HG02852 (cell line): ENCODE data around the gene NAV2.
A peak's percentile ranks its signal among the peaks of the same experiment; 100 is the strongest.

Experiments
- ATAC-seq: cut with Tn5 transposase; IDR thresholded peaks from one replicate; pipeline ENCODE4 v1.9.1; 2021; ENCODE audit warnings: mild to moderate bottlenecking, moderate library complexity; ENCODE audit not compliant: unreplicated experiment

NAV2 gene

GRCh38 chr11:19742588-19743292 lies 30.1 kb downstream of the NAV2 start:
- ATAC-seq = peak; percentile 68

- no peak for ATAC-seq
These were observed 31.0 kb downstream of the NAV2 start for GRCh38 chr11:19743622-19744021.

- no peak for ATAC-seq
These were observed 31.5 kb downstream of the NAV2 start for GRCh38 chr11:19744130-19744529.

GRCh38 chr11:19746086-19746485 lies 33.4 kb downstream of the NAV2 start:
- ATAC-seq = no peak

GRCh38 chr11:19747634-19748033 lies 35.0 kb downstream of the NAV2 start:
- no peak for ATAC-seq

- no peak for ATAC-seq
These were observed 38.4 kb downstream of the NAV2 start for GRCh38 chr11:19751055-19751454.

- no peak for ATAC-seq
These were observed 40.9 kb downstream of the NAV2 start for GRCh38 chr11:19753451-19754106.

- ATAC-seq = no peak
These were observed 44.2 kb downstream of the NAV2 start for GRCh38 chr11:19756675-19757475.

DNA sequence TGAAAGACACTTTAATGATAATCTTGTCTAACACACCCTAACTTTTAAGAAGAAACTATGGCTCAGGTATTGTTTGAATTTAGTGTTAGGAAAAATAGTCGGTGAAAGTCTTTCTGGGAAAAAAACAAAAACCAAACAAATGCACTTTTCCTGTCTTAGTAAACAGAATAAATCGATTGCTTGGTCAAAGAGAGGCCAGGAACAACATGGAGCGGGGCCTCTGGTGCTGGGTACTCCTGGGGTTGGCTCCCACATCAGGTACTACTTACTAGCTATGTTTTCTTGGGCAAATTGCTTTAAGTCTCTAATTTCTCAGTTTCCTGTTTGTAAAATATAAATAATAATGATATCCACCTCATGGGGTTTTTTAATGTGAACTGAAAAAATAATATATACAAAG lies 46.8 kb downstream of the NAV2 start:
- no peak for ATAC-seq

DNA sequence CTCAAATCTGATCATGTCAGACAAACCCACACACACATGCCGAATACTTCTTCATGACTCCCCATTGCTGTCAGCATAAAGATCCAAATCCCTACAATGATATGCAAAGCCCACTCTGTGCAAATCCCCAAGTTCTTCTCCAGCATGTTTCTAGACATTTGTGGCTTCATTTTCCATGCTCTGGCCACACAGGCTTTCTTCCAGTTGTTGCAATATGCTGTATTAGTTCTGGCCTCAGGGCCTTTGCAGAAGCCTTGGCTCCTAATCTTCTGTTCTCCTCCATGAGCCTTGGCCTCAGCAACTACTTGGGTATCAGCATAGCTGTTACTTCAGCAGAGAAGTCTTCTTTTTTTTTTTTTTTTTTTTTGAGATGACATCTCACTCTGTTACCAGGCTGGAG lies 49.6 kb downstream of the NAV2 start:
- ATAC-seq = no peak

- no peak for ATAC-seq
These were observed 50.7 kb downstream of the NAV2 start for GRCh38 chr11:19763330-19763729.

- ATAC-seq = no peak
These were observed 53.6 kb downstream of the NAV2 start for GRCh38 chr11:19766206-19766605.

GRCh38 chr11:19766810-19767209 lies 54.2 kb downstream of the NAV2 start:
- ATAC-seq = no peak

GRCh38 chr11:19767627-19768151 lies 55.1 kb downstream of the NAV2 start:
- no peak for ATAC-seq

- ATAC-seq = no peak
These were observed 55.6 kb downstream of the NAV2 start for GRCh38 chr11:19768197-19768596.

DNA sequence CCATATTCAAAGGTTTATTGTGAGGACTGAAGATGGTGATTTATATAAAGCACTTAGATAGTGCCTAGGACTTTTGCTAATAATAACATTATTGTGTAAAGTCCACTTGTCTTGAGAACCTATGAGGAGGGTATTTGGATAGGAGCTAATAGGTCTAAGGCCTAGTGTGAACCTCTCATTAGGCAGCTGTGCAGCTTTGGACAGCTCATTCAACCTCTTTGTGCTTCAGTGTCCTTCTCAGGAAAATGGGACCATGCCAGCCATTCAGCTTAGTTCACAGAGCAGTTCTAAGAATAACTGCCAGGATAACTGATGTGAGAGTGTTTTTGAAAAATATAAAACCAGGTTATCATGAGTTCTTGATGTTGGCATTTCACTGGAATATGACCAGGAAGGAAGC lies 56.2 kb downstream of the NAV2 start:
- no peak for ATAC-seq

DNA sequence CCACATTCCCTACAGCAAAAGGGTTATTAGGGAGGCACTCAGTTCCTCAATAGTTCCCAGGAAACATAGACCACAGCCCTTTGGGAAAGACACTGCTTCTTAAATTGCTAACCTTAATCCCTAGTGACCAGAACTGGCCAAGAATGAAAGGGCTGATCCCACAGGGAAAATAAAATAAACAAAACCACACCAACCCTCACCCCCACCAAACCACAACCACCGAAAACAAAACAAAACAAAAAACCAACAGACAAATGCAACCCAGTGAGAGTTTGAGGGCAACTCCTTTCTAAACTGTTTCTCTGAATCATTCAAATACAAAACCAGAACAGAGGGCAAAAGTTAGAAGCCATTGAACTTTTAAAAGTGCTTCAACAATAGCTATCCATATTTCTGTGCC lies 57.2 kb downstream of the NAV2 start:
- ATAC-seq = no peak

DNA sequence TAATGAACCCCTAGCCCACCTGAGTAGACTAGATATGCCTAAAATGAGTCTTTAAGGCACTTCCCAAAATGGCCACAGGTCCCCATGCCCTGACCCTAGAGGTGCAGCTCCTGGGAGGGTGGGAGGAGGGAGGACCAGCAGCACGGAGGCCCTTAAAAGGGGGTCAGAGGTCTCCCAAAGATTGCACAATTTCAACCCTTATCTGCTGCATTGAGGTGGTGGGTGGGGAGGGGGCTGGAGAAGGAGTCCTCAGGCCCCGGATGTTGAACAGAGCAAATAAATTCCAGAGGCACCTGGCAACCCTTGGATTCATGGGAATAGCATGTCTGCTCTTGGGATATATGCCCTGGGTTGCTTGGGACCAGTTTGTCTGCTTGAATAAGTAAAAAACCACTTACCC lies 57.6 kb downstream of the NAV2 start:
- ATAC-seq = no peak

- ATAC-seq = no peak
These were observed 58.8 kb downstream of the NAV2 start for GRCh38 chr11:19771463-19771862.

DNA sequence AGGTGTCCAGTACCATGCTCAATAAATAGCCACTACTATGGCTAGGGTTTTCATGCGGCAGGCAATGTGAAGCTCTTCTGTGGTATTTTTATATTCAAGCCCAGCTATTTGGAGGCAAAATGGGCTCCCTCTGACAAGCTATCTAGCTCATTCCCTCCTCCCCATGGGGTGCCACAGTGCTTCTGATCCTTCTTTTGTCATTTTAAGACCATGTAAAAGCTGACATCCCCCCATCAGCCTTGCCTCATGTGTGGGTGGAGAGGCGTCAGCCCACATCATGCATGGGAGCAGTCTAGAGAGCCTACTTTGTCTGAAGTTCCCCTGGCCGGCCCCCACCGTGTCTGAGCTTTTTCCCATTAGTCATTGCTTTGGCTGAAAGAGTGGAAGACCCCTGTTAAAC lies 59.8 kb downstream of the NAV2 start:
- no peak for ATAC-seq

- ATAC-seq = no peak
These were observed 61.7 kb downstream of the NAV2 start for GRCh38 chr11:19774329-19774728.
